GM19468 (cell line): Measurements from ENCODE around the gene FBF1.

Experiments used
- ATAC-seq: cut with Tn5 transposase; IDR thresholded peaks from one replicate; pipeline ENCODE4 v1.9.1; 2021; ENCODE audit warnings: mild to moderate bottlenecking, moderate library complexity, moderate number of reproducible peaks; ENCODE audit not compliant: unreplicated experiment; ENCODE audit errors: extremely low read depth

Gene FBF1

GRCh38 chr17:75959051-75959838 lies 18.4 kb upstream of the FBF1 start:
- ATAC-seq: no peak

- no peak for ATAC-seq
Measured at GRCh38 chr17:75950855-75951554, 10.2 kb upstream of the FBF1 start.

GRCh38 chr17:75950421-75950820 lies 9.6 kb upstream of the FBF1 start:
- ATAC-seq: no peak

- no peak for ATAC-seq
Measured at GRCh38 chr17:75945211-75945610, 4.4 kb upstream of the FBF1 start.

GRCh38 chr17:75943491-75943890 lies 2.6 kb upstream of the FBF1 start:
- no peak for ATAC-seq

GRCh38 chr17:75942473-75942872 lies 1.6 kb upstream of the FBF1 start:
- ATAC-seq: no peak

GRCh38 chr17:75941442-75941819 lies 589 bp upstream of the FBF1 start:
- ATAC-seq: no peak

GRCh38 chr17:75937652-75938051 lies 3.2 kb downstream of the FBF1 start:
- no peak for ATAC-seq

- no peak for ATAC-seq
Measured at GRCh38 chr17:75933808-75934207, 7.0 kb downstream of the FBF1 start.

GRCh38 chr17:75932852-75933251 lies 8.0 kb downstream of the FBF1 start:
- ATAC-seq: no peak

- ATAC-seq: no peak
Measured at GRCh38 chr17:75931062-75931461, 9.8 kb downstream of the FBF1 start.

- ATAC-seq: no peak
Measured at GRCh38 chr17:75927286-75927922, 13.4 kb downstream of the FBF1 start.

GRCh38 chr17:75926456-75926855 lies 14.4 kb downstream of the FBF1 start:
- ATAC-seq: no peak

- ATAC-seq: no peak
Measured at GRCh38 chr17:75925912-75926311, 14.9 kb downstream of the FBF1 start.

- no peak for ATAC-seq
Measured at GRCh38 chr17:75925103-75925502, 15.7 kb downstream of the FBF1 start.

- no peak for ATAC-seq
Measured at GRCh38 chr17:75922963-75923874, 17.6 kb downstream of the FBF1 start.

- no peak for ATAC-seq
Measured at GRCh38 chr17:75922173-75922961, 18.5 kb downstream of the FBF1 start.

- no peak for ATAC-seq
Measured at GRCh38 chr17:75921596-75921995, 19.2 kb downstream of the FBF1 start.

GRCh38 chr17:75920045-75920560 lies 20.7 kb downstream of the FBF1 start:
- no peak for ATAC-seq
